Kidney epithelial cell (primary cell): Measurements from ENCODE around the gene MIOS. TPM values are rescaled to one million over a fixed set of nuclear protein-coding genes. Genes with fewer than 3 reads are reported as not detected.

ENCODE experiments used
- DNase-seq: peaks from one replicate; pipeline ENCODE4 v3.0.0-alpha.2; 2010; ENCODE audit warnings: low read depth
- H3K27me3 ChIP-seq: 2 replicates; pipeline ENCODE4 v1.6.0; 2011; ENCODE audit warnings: low read length; ENCODE audit not compliant: control insufficient read depth, insufficient read depth
- H3K36me3 ChIP-seq: 2 replicates; pipeline ENCODE4 v1.5.1; 2011; ENCODE audit warnings: low read length; ENCODE audit not compliant: control insufficient read depth, insufficient read depth
- H3K4me3 ChIP-seq: 2 replicates; pipeline ENCODE4 v1.5.1; 2011; ENCODE audit warnings: low read depth, mild to moderate bottlenecking, control low read depth, low read length
- CTCF ChIP-seq: IDR thresholded peaks from 2 replicates; pipeline ENCODE4 v1.5.1; 2011; ENCODE audit warnings: mild to moderate bottlenecking, moderate library complexity, low read length, control low read depth, inconsistent platforms; ENCODE audit not compliant: insufficient read depth, poor library complexity, severe bottlenecking
- total RNA-seq: library from RNA; depleted of rRNA; stranded (reverse); fragments of >200 nt; gene quantifications from 2 replicates; pipeline ENCODE4 v1.2.3, GENCODE V29; 2015

Gene MIOS
- total RNA-seq, 1 donor from 2014 or later: 41.9 TPM

GRCh38 chr7:7641129-7641663 lies 74.5 kb downstream of the MIOS start:
- no peak for TF ChIP-seq CTCF
- H3K27me3 ChIP-seq: no peaks in the 10 kb centered on the region
- no peaks in the 10 kb centered on the region for H3K36me3 ChIP-seq
- no peak for DNase-seq
- H3K4me3 ChIP-seq: peak overlapping the region; percentile 97

- H3K36me3 ChIP-seq: no peaks in the 10 kb centered on the region
- TF ChIP-seq CTCF: no peak
- no peak for DNase-seq
- H3K27me3 ChIP-seq: no peaks in the 10 kb centered on the region
- no peak overlapping the region for H3K4me3 ChIP-seq
Observed at GRCh38 chr7:7642081-7642480, 75.4 kb downstream of the MIOS start.

GRCh38 chr7:7647495-7648036 lies 80.9 kb downstream of the MIOS start:
- H3K36me3 ChIP-seq: no peaks in the 10 kb centered on the region
- no peak for TF ChIP-seq CTCF
- DNase-seq: no peak

GRCh38 chr7:7650682-7651206 lies 84.1 kb downstream of the MIOS start:
- no peak for TF ChIP-seq CTCF
- no peak overlapping the region for H3K4me3 ChIP-seq
- DNase-seq: no peak
- no peaks in the 10 kb centered on the region for H3K27me3 ChIP-seq
- no peaks in the 10 kb centered on the region for H3K36me3 ChIP-seq

More at GRCh38 chr7:7647495-7648036, 80.9 kb downstream of the MIOS start:
- no peak overlapping the region for H3K4me3 ChIP-seq
- no peaks in the 10 kb centered on the region for H3K27me3 ChIP-seq

- no peak for DNase-seq
- no peak for TF ChIP-seq CTCF
- Histone ChIP-seq H3K36me3 (no peaks in the 10 kb centered on the region), H3K27me3 (no peaks in the 10 kb centered on the region), H3K4me3 (no peak overlapping the region)
Observed at GRCh38 chr7:7651479-7651878, 84.8 kb downstream of the MIOS start.
